DMS53 treated with DMSO at 0.1 percent for 48 hours (cell line): Measurements from ENCODE around the gene KIRREL3.
A peak's percentile ranks its signal among the peaks of the same experiment; 100 is the strongest.

Source experiments
- DNase-seq: peaks from one replicate; lab custom pipeline; 2025; ENCODE audit not compliant: unreplicated experiment; lab: John Stamatoyannopoulos, UW

The KIRREL3 gene

DNA sequence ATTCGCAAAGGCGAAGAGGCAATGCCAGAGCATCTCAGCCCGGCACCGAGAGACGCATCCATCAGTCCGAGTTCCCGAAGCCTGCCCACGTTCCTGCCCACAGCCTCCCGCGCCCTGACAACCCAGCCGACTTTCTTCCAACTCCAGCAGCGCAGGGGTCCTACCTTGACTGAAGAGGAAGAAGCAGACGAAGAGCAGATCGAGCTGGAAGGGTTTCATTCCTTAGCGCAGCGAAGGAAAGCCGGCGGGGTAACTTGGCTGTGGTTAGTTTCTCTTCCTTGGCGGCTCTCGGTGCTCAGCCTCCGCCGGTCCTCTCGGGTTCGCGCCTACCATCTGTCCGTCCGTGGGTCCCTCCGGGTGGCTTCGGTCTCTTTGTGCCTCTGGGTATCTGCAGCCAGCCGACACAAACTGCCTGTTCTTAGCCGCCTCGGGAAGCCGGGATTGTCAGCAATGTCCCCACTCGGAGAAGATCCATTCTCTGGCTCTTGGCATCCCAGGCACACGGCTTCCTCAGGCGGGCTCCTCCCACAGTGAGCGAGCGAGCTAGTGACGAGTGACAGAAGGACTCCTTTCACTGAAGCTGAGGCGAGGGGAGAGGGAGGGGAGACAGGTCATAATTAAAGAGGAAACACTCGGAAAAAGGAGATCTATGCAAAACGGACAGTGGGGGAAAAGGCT is at the start of gene KIRREL3:
TSS of gene KIRREL3 (minus strand) at position 480 of the 678 bp plus-strand sequence.
- DNase-seq = no peak

DNA sequence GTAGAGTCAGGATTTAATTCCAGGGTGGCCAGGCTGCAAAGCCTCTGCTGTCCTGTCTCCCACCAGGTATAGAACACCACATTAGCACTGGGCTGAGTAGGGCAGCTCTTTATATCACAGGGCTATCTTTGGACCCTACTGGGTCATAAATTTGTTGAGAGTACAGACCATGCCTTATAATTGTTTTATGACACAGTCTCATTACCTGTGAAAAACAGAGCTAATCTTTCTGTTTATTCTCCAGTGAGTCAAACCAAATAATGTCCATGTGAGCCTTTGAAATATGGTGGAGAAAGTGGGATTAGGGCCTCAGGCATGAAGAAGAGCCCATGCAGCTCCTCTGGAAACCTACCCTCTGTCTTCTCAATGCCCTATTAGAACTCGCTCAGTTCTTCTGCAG is 49.6 kb upstream of the KIRREL3 start:
- DNase-seq = peak; percentile 32

DNA sequence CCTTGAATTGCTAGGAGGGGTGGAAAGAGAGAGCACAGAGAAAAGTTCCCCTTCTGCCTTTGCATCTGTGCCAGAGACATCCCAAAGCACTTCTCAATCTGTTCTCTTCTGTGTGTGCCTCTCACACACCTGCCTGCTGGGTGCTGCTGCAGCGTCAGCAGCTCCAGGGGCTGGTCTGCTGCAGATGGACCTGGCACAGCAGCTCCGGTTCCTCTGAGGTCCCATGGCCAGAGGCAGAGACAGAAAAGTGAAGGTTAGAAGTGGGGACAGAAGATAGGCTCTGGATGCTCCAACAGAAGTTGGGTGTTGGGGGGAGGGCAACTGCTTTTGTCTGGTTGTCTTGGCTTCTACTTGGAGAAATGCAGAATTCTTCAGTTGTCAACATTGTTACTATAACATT is 48.9 kb upstream of the KIRREL3 start:
- DNase-seq = no peak

DNA sequence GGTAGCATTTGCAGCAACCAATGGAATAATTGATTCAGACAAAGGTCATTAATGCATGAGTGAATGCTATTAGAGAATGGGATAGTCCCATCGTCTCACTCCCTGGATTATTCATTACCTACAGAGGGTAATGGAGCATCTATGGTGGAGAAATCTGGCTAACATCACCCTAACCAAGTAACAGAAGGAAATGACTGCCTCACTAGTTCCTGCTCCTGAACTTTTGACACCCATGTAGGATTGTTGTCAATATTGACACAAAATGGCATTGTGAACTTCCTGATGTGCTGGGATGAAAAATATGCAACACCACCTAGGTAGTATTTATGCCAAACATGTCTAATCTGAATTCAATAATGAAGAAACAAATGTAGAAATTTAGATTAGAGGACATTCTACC is 44.0 kb upstream of the KIRREL3 start:
- DNase-seq = peak; percentile 9

DNA sequence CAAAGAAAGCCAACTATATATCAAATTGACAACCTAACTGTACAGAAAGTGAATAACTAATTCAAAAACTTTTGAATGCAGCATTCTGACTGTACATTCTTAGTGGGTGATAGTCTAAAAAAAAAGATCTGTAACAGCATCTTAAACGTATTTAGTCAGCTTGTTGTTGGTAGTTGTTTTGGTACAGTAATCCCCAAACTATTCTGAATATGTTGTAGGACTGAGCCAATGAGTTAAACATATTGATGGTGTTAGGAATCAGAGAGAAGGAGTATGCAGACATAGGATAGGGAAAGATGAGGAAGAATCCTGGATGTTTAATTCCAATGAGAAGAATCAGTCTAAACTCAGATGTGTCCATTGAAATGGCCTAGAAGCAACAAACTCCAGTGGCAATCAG is 41.9 kb upstream of the KIRREL3 start:
- no peak for DNase-seq

DNA sequence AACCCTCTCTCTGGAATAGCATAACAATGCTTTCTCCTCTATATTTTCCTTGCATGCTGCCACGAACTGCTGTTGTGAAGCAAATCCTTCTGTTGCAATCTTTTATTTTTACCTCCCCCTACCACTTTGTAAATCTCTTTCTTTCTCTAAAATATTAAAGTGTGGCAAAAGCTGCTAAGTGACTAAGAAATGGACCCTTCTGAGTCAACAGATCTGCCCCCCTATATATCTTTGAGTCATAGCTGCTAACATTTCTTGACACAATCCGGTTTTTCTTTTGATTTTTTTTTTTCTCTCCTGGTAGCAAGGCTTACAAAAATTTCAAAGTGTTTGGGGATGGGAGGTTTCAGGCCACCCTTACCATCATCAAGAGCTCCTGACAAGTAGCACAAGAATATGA is 39.0 kb upstream of the KIRREL3 start:
- no peak for DNase-seq

DNA sequence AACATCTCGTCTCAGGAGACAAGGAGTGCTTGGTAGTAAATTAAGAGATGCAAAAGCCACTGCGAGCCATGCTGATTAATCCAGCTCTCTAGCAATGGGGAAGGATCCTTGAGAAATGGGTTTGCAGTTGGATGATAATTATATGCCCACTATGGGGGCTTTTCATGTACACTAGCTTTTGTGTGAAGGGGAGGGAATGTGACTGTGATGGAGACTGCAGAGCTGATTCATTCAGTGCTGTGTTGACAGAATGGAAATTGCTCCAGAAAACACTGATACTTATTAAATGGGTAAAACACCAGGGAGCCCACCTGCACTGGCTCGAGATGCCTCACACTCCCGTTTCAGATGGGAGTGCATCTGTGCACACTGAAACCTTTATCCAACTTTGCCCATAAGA is 37.0 kb upstream of the KIRREL3 start:
- DNase-seq = no peak

DNA sequence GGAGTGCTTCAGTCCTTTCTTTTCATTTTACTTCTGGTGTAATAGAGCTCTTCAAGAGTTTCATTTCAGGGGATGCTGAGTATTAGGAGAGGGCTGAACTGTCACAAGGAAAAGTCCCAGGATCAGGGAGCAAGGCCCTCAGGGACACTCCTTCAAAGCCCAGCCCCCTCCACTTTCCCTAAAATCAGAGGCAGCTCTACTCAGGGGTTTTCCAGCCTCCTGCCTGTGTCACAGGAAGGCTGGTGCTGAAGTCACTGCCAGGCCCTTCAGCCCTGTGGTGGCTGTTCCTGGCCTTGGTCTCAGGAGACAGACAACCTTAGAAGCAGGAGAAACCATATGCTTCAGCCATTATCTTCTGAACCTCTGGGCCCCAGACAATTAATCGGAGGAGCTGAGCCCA is 36.4 kb upstream of the KIRREL3 start:
- DNase-seq = no peak

DNA sequence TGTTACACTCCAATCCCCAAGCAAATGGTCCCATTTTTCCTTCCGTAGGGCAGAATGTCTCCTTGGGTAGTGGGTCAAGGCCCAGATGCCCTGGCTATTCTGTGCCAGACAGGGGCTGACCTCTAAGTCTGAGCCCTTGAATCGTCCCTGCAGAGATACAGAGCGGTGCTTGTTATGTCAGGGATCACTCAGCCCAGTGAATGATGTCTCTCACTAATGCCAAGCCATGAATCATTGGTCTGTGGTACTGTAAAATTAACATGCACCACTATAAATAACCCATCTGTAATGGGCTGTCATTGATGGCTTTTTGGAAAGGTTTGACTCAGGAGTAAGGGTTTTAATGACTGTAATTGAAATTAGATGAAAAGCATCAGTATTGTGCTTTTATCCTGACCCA is 35.3 kb upstream of the KIRREL3 start:
- no peak for DNase-seq

DNA sequence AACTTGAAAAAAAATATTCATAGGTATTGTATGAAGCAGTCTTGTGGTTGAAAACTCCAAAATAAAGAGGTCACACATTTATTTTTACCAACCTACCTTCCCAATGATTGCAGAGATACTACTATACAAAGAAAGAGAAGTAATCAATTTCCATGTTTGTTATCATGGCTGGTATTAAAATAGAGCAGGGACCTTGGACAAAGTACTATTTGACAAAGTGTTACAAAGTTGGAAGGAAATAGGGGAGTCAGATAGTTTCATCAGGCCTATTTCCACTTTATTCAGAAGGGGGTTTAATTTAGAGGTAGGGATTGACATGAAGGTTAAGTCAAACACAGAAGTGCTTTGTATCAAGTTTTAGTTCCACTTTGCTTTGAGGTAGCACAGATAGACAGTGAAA is 34.4 kb upstream of the KIRREL3 start:
- DNase-seq = no peak

DNA sequence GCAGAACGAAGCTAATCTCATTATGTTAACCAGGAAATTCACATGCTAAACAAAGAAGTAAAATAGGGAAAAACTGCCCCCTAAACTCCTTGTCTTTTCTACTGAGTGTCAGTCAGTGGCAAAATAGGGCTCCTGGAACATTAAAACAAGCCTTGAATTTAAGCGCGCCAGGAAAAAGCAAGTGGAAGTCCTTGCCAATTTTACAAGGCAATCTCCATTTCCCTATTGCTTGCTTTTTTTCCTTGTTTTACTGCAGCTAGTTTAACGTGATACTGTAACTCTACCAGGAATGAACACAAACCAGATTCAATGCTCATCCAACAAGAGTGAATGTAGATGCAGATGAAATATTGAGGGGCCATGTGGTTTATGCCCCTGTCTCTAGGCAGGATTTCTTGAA is 28.1 kb upstream of the KIRREL3 start:
- DNase-seq = no peak

DNA sequence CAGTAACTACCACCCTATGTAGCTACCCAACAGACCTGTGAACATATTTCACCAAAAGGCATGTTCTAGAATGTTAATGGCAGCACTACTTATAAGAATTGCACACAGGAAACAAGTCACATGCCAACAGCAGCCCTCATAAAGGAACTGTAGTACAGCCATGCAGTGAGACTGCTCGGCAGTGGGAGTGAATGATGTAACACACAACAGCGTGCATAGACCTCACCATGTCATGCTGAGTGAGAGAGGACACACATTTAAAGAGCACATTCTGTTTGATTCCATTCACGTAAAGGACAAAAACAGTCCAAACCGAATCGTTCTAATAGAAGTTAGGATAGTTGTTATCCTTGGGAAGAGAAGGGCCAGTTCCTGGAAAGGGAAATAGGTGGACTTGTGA is 27.2 kb upstream of the KIRREL3 start:
- DNase-seq = no peak

DNA sequence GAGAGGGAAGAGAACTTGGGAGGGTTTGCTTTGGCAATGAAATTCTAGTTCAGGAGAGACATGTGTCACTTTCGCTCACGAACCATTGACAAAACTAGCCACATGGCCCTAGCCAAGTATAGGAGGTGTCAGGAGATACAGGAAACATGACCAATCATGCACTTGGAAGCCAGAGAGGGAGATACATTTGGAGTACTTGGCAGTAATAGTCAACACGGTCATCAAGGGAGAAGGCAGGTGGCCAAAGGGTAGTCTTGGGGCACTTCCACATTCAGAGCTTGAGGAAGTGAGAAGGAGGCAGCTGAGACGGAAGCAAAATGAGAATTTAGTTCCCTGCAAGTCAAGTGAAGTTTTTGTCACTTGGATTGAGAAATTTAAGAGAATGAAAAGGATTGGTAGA is 26.4 kb upstream of the KIRREL3 start:
- DNase-seq = no peak

DNA sequence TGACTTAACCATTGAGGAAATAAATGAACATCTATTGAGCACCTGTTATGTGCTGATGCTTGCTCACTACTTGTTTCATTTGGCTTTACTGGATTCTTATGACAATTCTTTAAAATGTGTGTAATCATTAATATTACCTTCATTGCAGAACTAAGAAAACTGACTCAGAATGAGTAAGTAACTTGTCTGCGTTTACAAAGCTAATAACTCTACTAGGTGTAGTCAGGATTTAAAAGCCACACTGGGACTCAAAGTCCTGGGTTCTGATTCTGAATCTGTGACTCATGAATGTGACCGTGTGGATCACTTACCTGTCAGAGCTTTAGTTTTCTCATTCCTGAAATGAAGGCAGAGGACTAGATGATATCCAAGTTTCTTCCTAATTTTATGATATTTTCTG is 23.4 kb upstream of the KIRREL3 start:
- no peak for DNase-seq

DNA sequence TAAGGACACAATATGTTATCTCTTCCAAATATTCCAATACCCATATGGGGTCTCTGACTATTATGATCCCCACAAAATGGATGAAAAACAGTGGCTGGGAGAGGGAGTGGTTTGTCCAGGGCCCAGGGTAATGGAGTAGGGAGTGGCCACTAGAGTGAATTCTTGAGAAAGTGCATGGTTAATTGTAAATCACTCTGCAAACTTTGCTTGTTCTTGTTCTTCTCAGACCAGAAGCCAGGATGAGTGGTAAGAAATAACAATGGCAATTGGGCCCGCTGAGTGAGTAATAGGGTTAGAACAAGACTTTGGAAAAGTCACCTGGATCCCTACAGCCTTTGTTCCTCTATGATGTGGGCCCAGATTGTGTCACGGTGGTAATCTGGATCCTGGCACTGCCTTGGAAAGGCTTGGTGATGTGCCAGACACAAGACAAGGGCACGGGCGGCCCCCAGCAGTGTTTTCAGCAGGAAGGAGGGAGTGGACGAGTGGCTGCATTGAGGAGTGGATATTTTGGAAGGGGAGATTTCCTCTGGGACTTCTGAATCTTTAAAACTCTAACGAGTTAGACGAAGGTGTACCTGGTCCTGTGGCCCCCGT is 18.2 kb upstream of the KIRREL3 start:
- DNase-seq = no peak

DNA sequence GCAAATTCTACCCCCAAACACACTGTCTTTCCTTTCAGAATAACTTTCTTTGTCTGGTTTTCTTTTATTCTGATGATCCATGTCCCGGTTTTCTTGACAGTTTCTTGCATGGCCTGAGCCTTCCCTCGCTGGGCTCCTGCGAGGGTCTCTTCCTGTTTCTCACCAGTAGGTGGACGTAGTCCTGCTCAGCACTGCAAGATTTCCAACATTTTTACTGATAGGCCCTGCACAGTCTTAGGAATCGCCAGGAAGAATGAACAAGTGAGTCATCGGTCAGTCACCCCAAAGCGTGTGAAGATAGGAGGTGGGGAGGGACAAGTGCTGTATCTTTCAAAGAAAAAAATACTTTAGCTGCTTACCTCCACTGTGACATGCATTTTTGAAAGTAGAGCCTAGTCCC is 16.9 kb upstream of the KIRREL3 start:
- no peak for DNase-seq

DNA sequence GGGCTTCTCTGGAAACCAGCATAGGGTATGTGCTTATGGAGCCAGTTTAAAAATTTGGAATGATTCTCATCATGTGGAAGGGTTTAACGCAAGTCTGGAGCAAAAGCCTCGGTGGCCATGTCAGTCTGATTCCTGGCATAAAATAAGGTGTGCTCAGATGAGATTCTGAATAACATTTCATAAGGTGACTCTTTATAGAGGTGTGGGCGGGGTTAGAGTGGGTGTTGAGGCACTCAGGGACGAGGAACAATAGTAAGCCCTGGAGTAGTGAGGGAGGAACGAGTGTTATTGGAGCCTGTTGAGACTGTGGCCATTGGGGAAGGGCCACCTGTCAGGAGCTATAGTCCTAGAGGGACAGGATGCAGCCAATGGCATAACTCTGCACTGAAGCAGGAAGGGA is 13.0 kb upstream of the KIRREL3 start:
- DNase-seq = no peak

DNA sequence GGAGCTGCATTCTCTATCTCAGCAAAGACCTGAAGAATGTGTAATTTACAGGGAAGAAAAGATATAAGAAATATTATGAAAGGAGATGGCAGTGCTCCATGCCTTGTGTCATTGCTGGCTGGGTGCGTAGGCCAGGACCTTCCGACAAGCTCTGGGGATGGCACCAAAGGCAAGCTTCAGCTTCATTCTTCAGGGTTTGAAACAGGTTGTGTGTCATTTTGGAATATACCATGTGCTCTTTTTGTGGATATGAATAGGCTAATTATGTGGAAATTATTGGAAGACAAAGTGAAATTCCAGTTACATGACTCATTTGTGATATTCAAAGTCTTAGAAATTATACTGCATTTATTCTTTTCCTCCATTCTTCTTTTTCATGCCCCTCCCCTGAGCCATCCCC is 5.7 kb upstream of the KIRREL3 start:
- DNase-seq = no peak

DNA sequence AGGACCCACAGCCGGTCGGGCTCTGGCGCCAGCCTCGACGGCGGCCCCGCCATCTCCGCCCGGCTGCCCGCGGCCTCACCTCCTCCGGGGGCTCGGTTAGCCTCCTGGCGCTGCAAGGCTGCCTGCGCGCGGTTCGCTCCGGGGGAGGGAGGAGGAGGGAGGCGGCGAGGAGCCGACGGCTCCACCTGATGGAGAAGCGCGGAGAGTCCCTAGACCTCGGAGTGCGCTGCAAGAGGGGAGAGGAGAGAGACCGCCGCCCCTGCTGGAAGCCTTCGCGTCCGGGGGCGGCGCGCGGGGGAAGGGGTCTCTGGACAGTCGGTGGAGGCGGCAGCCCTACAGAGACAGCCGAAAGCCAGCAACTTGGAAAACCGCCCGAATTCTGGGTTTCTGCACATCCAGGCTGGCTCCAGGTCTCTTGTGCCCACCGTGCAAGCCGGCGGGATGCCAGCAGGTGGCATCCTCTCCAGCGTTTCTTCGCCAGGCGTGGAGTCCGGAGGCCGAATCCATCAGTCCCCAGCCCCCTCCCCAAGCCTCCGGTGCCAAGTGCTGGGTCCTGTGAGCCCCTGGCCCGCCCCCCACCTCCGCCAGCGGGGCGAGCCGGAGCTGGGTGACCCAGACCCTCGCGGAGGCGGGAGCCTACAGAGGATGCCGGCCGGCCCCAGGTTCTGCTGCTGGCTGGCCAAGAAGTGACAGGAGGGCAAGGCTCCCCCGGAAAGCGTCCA is 2.9 kb upstream of the KIRREL3 start:
- DNase-seq = peak; percentile 16

DNA sequence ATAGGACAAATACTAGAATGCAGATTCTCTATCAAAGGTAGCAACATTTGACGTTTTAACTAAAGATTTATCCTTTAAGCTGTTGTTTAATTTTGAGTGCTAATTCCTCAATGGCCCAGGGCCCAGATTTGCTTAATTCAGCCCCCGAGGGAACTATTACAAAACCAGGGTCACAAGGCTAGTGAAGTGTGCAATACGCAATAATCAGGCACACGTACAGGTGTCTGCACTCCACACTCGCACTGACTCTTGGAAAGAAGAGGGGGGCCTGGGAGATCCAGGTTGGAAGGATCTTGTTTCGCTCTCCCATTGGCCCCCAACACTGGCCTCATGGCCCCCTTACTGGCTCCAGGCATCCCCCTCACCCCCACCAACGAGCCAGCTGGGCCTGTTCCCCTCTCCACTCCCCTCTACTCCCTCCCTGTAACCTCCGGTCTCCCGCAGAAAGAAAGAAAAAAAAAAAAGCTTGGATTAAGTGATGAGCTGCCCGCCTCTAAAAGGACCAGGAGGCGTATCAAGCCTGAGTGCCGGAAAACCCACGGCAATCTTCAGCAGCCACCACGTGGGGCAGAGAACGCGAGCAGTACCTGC is 2.2 kb upstream of the KIRREL3 start:
- DNase-seq = no peak

DNA sequence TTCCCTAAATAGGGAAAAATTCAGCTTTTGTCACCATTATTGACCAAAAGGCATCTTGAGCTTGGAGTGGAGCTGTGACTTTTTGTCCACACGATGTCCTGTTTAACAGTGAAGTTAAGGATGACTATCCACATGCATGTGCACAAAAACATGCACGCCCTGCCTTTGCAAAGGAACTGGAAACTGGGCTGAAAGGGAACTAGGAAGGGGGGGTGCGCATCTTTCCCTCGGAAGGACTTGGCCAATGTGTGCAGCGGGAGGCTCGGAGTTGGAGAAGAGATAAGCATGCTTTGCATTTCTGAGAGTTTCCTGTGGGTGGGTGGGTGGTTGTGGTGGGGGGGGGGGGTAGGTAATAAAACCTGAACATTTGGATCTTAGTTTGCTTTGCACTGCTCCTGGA is 411 bp upstream of the KIRREL3 start:
- DNase-seq = no peak

DNA sequence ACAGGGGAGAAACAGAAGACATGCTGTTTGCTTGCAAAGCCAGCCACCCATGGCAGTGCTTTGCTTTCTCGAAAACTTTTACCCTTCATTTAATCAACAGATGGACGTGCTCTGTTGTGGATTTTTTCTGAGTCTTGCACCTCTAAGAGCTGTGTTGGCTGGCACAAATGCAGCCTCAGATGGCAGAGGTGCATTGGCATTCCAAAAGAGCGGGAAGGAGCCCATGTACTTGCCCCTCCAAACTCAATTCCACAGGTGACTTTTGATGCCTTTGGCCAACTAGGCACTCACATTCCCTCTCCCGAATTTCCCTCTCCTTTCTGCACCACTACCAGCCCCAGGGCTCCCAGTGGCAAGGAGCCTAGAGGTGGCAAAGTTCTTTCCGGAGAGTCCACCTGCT is 1.2 kb downstream of the KIRREL3 start:
- no peak for DNase-seq
